ENCODE results near the gene FECH.

- TF ChIP-seq CTCF (IDR thresholded peaks at IDR 0.05; ENCODE audit: insufficient read depth, low read length, poor library complexity, severe bottlenecking) (no peak), EZH2phosphoT487 (conservative IDR thresholded peaks at IDR 0.05; ENCODE audit: low read length) (no peak)
These were observed 33.4 kb upstream of the FECH start for GRCh38 chr18:57619876-57620275.
